B cell (primary cell): Measurements from ENCODE around the gene ARPP21.

ENCODE experiments used
- EZH2 ChIP-seq: IDR thresholded peaks from 2 replicates; pipeline ENCODE4 v1.6.1; 2012; ENCODE audit warnings: borderline replicate concordance, low read depth, mild to moderate bottlenecking, moderate library complexity, low read length; ENCODE audit not compliant: insufficient read depth, poor library complexity, severe bottlenecking
- TF ChIP-seq, protein P1 (sequence below): fragments of 200-600 bp; IDR thresholded peaks from one replicate; pipeline ENCODE4 v1.8.0; 2022; ENCODE audit warnings: antibody characterized with exemption, mild to moderate bottlenecking

DNA sequence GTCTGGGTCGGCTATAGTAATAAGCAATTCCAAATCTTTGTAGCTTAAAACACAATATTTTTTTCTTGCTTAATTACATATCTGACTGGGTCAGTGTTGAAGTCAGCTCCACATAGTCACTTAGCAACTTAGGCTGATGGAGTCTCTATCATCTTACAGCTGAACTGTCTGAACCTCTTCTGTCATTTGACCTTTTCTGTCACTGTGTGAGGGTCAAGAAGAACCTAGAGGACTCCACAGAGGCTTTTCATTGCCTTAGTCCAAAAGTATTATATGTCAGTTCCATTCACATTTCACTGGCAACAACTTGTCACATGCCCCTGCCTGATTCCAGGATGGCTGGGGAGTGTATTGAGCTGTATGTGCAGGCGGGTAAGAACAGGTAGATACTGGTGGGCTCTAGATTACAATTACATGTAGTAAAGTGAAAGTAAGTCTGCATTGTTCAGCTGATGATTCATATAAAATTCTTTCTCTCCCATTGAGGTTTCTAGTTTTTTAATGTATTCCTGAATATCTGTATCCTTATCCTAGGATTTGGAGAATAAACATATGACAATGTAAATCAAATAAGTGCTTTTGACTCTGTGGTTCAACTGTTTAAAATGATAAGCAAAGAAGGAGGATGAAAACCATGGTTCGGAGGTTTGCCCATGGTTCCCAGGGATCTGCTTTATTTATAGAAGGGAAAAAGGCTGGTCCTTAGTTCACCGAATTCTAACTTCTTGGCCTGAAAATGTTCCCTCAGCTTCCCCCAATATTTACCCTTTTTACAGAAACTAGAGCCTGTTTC, 5.8 kb upstream of the ARPP21 start:
- TF ChIP-seq, protein P1, sequence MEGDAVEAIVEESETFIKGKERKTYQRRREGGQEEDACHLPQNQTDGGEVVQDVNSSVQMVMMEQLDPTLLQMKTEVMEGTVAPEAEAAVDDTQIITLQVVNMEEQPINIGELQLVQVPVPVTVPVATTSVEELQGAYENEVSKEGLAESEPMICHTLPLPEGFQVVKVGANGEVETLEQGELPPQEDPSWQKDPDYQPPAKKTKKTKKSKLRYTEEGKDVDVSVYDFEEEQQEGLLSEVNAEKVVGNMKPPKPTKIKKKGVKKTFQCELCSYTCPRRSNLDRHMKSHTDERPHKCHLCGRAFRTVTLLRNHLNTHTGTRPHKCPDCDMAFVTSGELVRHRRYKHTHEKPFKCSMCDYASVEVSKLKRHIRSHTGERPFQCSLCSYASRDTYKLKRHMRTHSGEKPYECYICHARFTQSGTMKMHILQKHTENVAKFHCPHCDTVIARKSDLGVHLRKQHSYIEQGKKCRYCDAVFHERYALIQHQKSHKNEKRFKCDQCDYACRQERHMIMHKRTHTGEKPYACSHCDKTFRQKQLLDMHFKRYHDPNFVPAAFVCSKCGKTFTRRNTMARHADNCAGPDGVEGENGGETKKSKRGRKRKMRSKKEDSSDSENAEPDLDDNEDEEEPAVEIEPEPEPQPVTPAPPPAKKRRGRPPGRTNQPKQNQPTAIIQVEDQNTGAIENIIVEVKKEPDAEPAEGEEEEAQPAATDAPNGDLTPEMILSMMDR, result no peak
- no peak for TF ChIP-seq EZH2
